ENCODE results near the gene B4GALT2. TPM values are rescaled to one million over a fixed set of nuclear protein-coding genes. Genes with fewer than 3 reads are reported as not detected.

Gene B4GALT2
- total RNA-seq, 1 experiment from 2014 or later, result 76.8 TPM

GRCh38 chr1:43982808-43983207 is 3.8 kb downstream of the B4GALT2 start:
- no peak for DNase-seq (ENCODE audit: low read depth, low spot score)
- no peak for TF ChIP-seq ZFX (IDR thresholded peaks at IDR 0.05)
- TF ChIP-seq POLR2A (IDR thresholded peaks at IDR 0.05; ENCODE audit: borderline replicate concordance, extremely low read depth, insufficient read depth, insufficient read length), result no peak
- no peak for TF ChIP-seq RAD21 (IDR thresholded peaks at IDR 0.05; ENCODE audit: low read depth)
- no peak for TF ChIP-seq EGR1 (IDR thresholded peaks at IDR 0.05; ENCODE audit: low read depth)
- no peak for TF ChIP-seq REST (IDR thresholded peaks at IDR 0.05; ENCODE audit: low read depth)
- no peak for TF ChIP-seq FOSL1 (IDR thresholded peaks at IDR 0.05; ENCODE audit: low read depth)
- TF ChIP-seq ZBTB33 (IDR thresholded peaks at IDR 0.05; ENCODE audit: extremely low read depth, insufficient replicate concordance, low read length), result no peak
- no peak for TF ChIP-seq SIN3A (IDR thresholded peaks at IDR 0.05; ENCODE audit: low read depth)
- no peak for TF ChIP-seq MAX (IDR thresholded peaks at IDR 0.05)
- TF ChIP-seq POLR2AphosphoS5 (IDR thresholded peaks at IDR 0.05; ENCODE audit: low read depth, low read length), result no peak
- no peak for TF ChIP-seq TCF7L2 (IDR thresholded peaks at IDR 0.05; ENCODE audit: borderline replicate concordance, extremely low read depth, insufficient read depth, insufficient read length)
- TF ChIP-seq ELF1 (IDR thresholded peaks at IDR 0.05; ENCODE audit: borderline replicate concordance, low read depth), result no peak
- TF ChIP-seq EZH2phosphoT487 (IDR thresholded peaks at IDR 0.05; ENCODE audit: borderline replicate concordance), result no peak
- no peak for TF ChIP-seq ATF3 (IDR thresholded peaks at IDR 0.05)
- no peak for TF ChIP-seq JUND (IDR thresholded peaks at IDR 0.05)
- TF ChIP-seq SRF (IDR thresholded peaks at IDR 0.05; ENCODE audit: low read depth), result no peak
- no peak for TF ChIP-seq CTCF (IDR thresholded peaks at IDR 0.05 in 2 of 3, conservative IDR thresholded peaks at IDR 0.05 in 1 of 3; ENCODE audit: borderline replicate concordance in 1 of 3, insufficient read depth in 1 of 3, low read depth in 2 of 3, low read length in 2 of 3)
- H3K9me2 ChIP-seq (ENCODE audit: insufficient read depth), result no peaks in the 10 kb centered on the region
- no peaks in the 10 kb centered on the region for H3K27me3 ChIP-seq (ENCODE audit: insufficient read depth, low read length)
- ChIA-PET CTCF (no interaction called here), POLR2A (no interaction called here), RAD21 (ENCODE audit: low non-redundant PET in 1 of 2, low total read pairs in 2 of 2, uncharacterized antibody in 2 of 2, unreplicated experiment in 2 of 2) (no interaction called here)
- BruUV-seq (replicated peaks), result no TSS peak
- no peak overlapping the region for H3K4me3 ChIP-seq (replicated peaks in 1 of 2; ENCODE audit: low read depth in 1 of 2, low read length in 2 of 2)
- H2AFZ ChIP-seq (ENCODE audit: low read depth, low read length, poor library complexity, severe bottlenecking), result no peak overlapping the region
- H3K4me2 ChIP-seq (ENCODE audit: low read length), result no peak overlapping the region
- peaks cover 7 to 22% of the 10 kb centered on the region in 2 experiments; a peak in 3 of 4 replicates for H3K4me1 ChIP-seq (ENCODE audit: control insufficient read depth in 1 of 2, insufficient read depth in 2 of 2, low read length in 2 of 2)
- H3K27ac ChIP-seq (ENCODE audit: low read depth, low read length), result no peak overlapping the region
- peaks cover 6 to 53% of the 10 kb centered on the region in 2 experiments; a peak in 2 of 4 replicates for H3K36me3 ChIP-seq (ENCODE audit: control insufficient read depth in 1 of 2, insufficient read depth in 2 of 2, low read length in 2 of 2)
- H3K9ac ChIP-seq (ENCODE audit: low read length), result no peak overlapping the region
- H3K79me2 ChIP-seq (ENCODE audit: insufficient read depth, low read length), result peaks cover 51% of the 10 kb centered on the region
- no peaks in the 10 kb centered on the region for H3K9me3 ChIP-seq (ENCODE audit: control insufficient read depth in 1 of 2, insufficient read depth in 1 of 2, low read depth in 1 of 2, low read length in 2 of 2)
- intact Hi-C loops (cut with micrococcal nuclease), result no loop called here
- ATAC-seq, result no peak
- no peaks in the 10 kb centered on the region for H4K20me1 ChIP-seq (ENCODE audit: insufficient read depth)

Measured in HCT116 (cell line).